K562 (cell line): ENCODE measurements around the gene APCDD1. TPM values are rescaled to one million over a fixed set of nuclear protein-coding genes. Genes with fewer than 3 reads are reported as not detected.

ENCODE experiments used
- ATAC-seq: fragments of 200-7000 bp; cut with Tn5 transposase; 3 replicates; pipeline ENCODE4 v1.9.1; 2020; ENCODE audit warnings: moderate library complexity
- BruUV-seq: library from RNA; stranded (reverse); fragments of 400-500 nt; replicated peaks from 2 replicates; lab custom pipeline; 2021; lab: Mats Ljungman, UMichigan
- CTCF ChIA-PET: fragments of 300-600 bp; formaldehyde crosslinking; extraction: SDS; loops from one replicate; lab custom pipeline; 2021; ENCODE audit warnings: low intra/inter-chr PET ratio; lab: Yijun Ruan, JAX
- POLR2A ChIA-PET: fragments of 300-600, 350-650 bp; sonication (Branson Sonifier 250); formaldehyde crosslinking; extraction: SDS; loops from one replicate; lab custom pipeline; 2021; ENCODE audit warnings: antibody characterized with exemption, inconsistent platforms; lab: Yijun Ruan, JAX
- DNase-seq, 4 experiments: peaks; one replicate each; pipeline versions ENCODE4 v3.0.0 to v3.0.0-alpha.2; 2011 to 2018; ENCODE audit warnings: low spot score in 3 of 4, mixed read lengths in 3 of 4; ENCODE audit errors: extremely low read depth in 1 of 4
- FAIRE-seq: peaks from 2 replicates; lab custom pipeline; 2011; peaks lifted over from hg19 to GRCh38; lab: Jason Lieb, UNC
- H2AFZ ChIP-seq: 2 replicates; pipeline ENCODE4 v1.6.0; 2011; ENCODE audit warnings: low read depth, low read length, control low read depth, inconsistent platforms
- H3K27ac ChIP-seq: fragments of 200-600 bp; 3 replicates; pipeline ENCODE4 v1.8.0; 2011; ENCODE audit warnings: low read depth, mild to moderate bottlenecking, control low read depth, inconsistent platforms, low read length, moderate library complexity, mixed read lengths; ENCODE audit errors: extremely low read depth
- H3K27me3 ChIP-seq, 2 experiments: fragments of 300-600 bp in 1 of 2; 2 replicates in 1 of 2; 3 replicates in 1 of 2; pipeline versions ENCODE4 v1.6.0 to v1.8.0; 2011; ENCODE audit warnings: inconsistent platforms in 2 of 2, low read length in 2 of 2, mild to moderate bottlenecking in 1 of 2, mixed read lengths in 1 of 2, moderate library complexity in 1 of 2; ENCODE audit not compliant: control insufficient read depth in 2 of 2, insufficient read depth in 2 of 2
- H3K36me3 ChIP-seq: fragments of 300-600 bp; 3 replicates; pipeline ENCODE4 v1.8.0; 2011; ENCODE audit warnings: mild to moderate bottlenecking, low read length, inconsistent platforms; ENCODE audit not compliant: control insufficient read depth, insufficient read depth
- H3K4me1 ChIP-seq, 2 experiments: fragments of 200-600 bp in 1 of 2; replicated peaks in 1 of 2; 2 replicates in 1 of 2; 3 replicates in 1 of 2; pipeline versions ENCODE4 v1.5.1 to v1.8.0; 2011; ENCODE audit warnings: inconsistent platforms in 2 of 2, low read length in 2 of 2, mild to moderate bottlenecking in 1 of 2, mixed read lengths in 1 of 2, moderate library complexity in 1 of 2; ENCODE audit not compliant: control insufficient read depth in 2 of 2, insufficient read depth in 2 of 2
- H3K4me2 ChIP-seq: 2 replicates; pipeline ENCODE4 v1.6.1; 2011; ENCODE audit warnings: low read length, control low read depth, inconsistent platforms, mixed read lengths; ENCODE audit not compliant: insufficient read depth
- H3K4me3 ChIP-seq: fragments of 200-600 bp; sonication (generic), shearing (Covaris generic); 2 replicates; pipeline ENCODE4 v1.5.1; 2016; ENCODE audit warnings: control low read depth, inconsistent platforms
- H3K79me2 ChIP-seq: fragments of 200-600 bp; 3 replicates; pipeline ENCODE4 v1.8.0; 2011; ENCODE audit warnings: low read length, inconsistent platforms; ENCODE audit not compliant: control insufficient read depth, insufficient read depth
- H3K9ac ChIP-seq, 2 experiments: 2 replicates each; pipeline versions ENCODE4 v1.6.0 to v1.6.1; 2011; ENCODE audit warnings: low read depth in 2 of 2, low read length in 2 of 2, control low read depth in 1 of 2, inconsistent platforms in 1 of 2, mild to moderate bottlenecking in 1 of 2, mixed read lengths in 1 of 2; ENCODE audit not compliant: insufficient read depth in 1 of 2
- H3K9me1 ChIP-seq: one replicate; pipeline ENCODE4 v1.6.0; 2011; ENCODE audit warnings: inconsistent platforms, mild to moderate bottlenecking, low read length, moderate library complexity; ENCODE audit not compliant: control insufficient read depth, insufficient read depth
- H3K9me3 ChIP-seq: replicated peaks from 2 replicates; pipeline ENCODE4 v1.5.1; 2011; ENCODE audit warnings: low read depth, low read length, inconsistent platforms; ENCODE audit not compliant: control insufficient read depth, insufficient read depth
- H4K20me1 ChIP-seq: replicated peaks from 2 replicates; pipeline ENCODE4 v1.6.1; 2011; ENCODE audit warnings: low read length, inconsistent platforms, mixed read lengths; ENCODE audit not compliant: control insufficient read depth, insufficient read depth
- ASH1L ChIP-seq: fragments of 450-650 bp; IDR thresholded peaks from 2 replicates; pipeline ENCODE4 v1.6.1; 2018; ENCODE audit warnings: borderline replicate concordance, mild to moderate bottlenecking, low read depth; ENCODE audit not compliant: partially characterized antibody
- CBX1 ChIP-seq: sonication (generic); IDR thresholded peaks from 2 replicates; pipeline ENCODE4 v1.6.1; 2016; ENCODE audit warnings: antibody characterized with exemption, low read depth, mild to moderate bottlenecking
- CBX3 ChIP-seq, 2 experiments: IDR thresholded peaks; 1 replicate in 1 of 2; 2 replicates in 1 of 2; pipeline ENCODE4 v1.6.1; 2012; ENCODE audit warnings: inconsistent platforms in 2 of 2, low read length in 2 of 2, borderline replicate concordance in 1 of 2, control low read depth in 1 of 2
- FOXM1 ChIP-seq, 2 experiments: fragments of 450-650 bp in 1 of 2; sonication (generic) in 1 of 2; formaldehyde crosslinking in 1 of 2; IDR thresholded peaks; 2 replicates each; pipeline versions ENCODE4 v1.6.1 to v1.9.0; 2017 to 2022; ENCODE audit warnings: low read depth in 2 of 2, mild to moderate bottlenecking in 2 of 2, missing genetic modification reagents in 1 of 2, moderate library complexity in 1 of 2
- NCOA1 ChIP-seq: fragments of 450-650 bp; IDR thresholded peaks from 2 replicates; pipeline ENCODE4 v1.6.1; 2016; ENCODE audit warnings: low read depth
- NR1H2 ChIP-seq: sonication (generic); formaldehyde crosslinking; IDR thresholded peaks from 2 replicates; pipeline ENCODE4 v1.4.0; 2020; ENCODE audit warnings: mild to moderate bottlenecking, missing genetic modification reagents
- SPI1 ChIP-seq: IDR thresholded peaks from 2 replicates; pipeline ENCODE4 v1.6.1; 2011; ENCODE audit warnings: low read depth, low read length, control low read depth, borderline replicate concordance
- TCF7L2 ChIP-seq: fragments of 150-350 bp; IDR thresholded peaks from 2 replicates; pipeline ENCODE4 v1.6.1; 2016; ENCODE audit warnings: low read depth, mild to moderate bottlenecking, low read length, moderate library complexity
- ZBTB34 ChIP-seq: fragments of 250-450 bp; sonication (Bioruptor Pico); IDR thresholded peaks from 2 replicates; pipeline ENCODE4 v1.8.0; 2021; ENCODE audit warnings: mild to moderate bottlenecking, moderate library complexity
- ZFX ChIP-seq: sonication (generic); formaldehyde crosslinking; IDR thresholded peaks from 2 replicates; pipeline ENCODE4 v1.8.0; 2022; ENCODE audit warnings: mild to moderate bottlenecking, missing genetic modification reagents, moderate library complexity
- ZNF121 ChIP-seq: sonication (generic); formaldehyde crosslinking; conservative IDR thresholded peaks from 2 replicates; pipeline ENCODE4 v1.8.0; 2022; ENCODE audit warnings: missing genetic modification reagents
- ZNF140 ChIP-seq: fragments of 250-450 bp; sonication (Bioruptor Pico); IDR thresholded peaks from 2 replicates; pipeline ENCODE4 v1.8.0; 2021; ENCODE audit warnings: moderate library complexity, mild to moderate bottlenecking, inconsistent platforms
- ZNF24 ChIP-seq: fragments of 450-650 bp; IDR thresholded peaks from 2 replicates; pipeline ENCODE4 v1.6.1; 2016
- ZNF354B ChIP-seq: fragments of 250-450 bp; sonication (Bioruptor Pico); IDR thresholded peaks from 2 replicates; pipeline ENCODE4 v1.4.0; 2020
- ZNF589 ChIP-seq: fragments of 200-800 bp; sonication (Bioruptor generic); IDR thresholded peaks from 2 replicates; pipeline ENCODE4 v1.6.1; 2016; ENCODE audit warnings: low read depth, missing genetic modification characterization, missing compliant biosample characterization
- WGBS: fragments of 100-300 bp; shearing (Covaris generic); methylation state at CpG from one replicate; pipeline ENCODE4 v1.1.6; 2016; ENCODE audit warnings: low coverage, mixed read lengths; ENCODE audit not compliant: insufficient coverage; ENCODE audit errors: missing lambda C conversion rate; 5-methylcytosine and 5-hydroxymethylcytosine counted together
- in situ Hi-C: fragments of 300-500 bp; cut with MboI; formaldehyde crosslinking; loops from 4 replicates; pipeline ENCODE4 v1.15.0; 2018; ENCODE audit warnings: inconsistent platforms, mixed read lengths
- intact Hi-C: fragments of 100-400 bp; cut with micrococcal nuclease; formaldehyde crosslinking; loops from 2 replicates; pipeline ENCODE4 v1.14.2; 2022
- polyA plus RNA-seq, 8 experiments: library from polyadenylated mRNA; depleted of rRNA in 4 of 8; stranded (reverse) in 5 of 8; unstranded in 3 of 8; fragments of >200 nt; fragmentation: Nextera tagmentation in 2 of 8; fragmentation: Illumina TruSeq in 1 of 8; extraction: Ambion mirVana in 2 of 8; extraction: Trizol in 1 of 8; gene quantifications; 2 replicates each; pipeline versions ENCODE4 v1.2.1 to v1.2.3, GENCODE V29; 2011 to 2014; ENCODE audit warnings: inconsistent platforms in 1 of 8, missing spikeins in 1 of 8
- total RNA-seq, 7 experiments: library from RNA; depleted of rRNA in 6 of 7; stranded (reverse); fragments of >200 nt in 6 of 7; fragmentation: Illumina TruSeq in 2 of 7; extraction: Trizol in 2 of 7; gene quantifications; 2 replicates each; pipeline versions ENCODE4 v1.2.1 to v1.2.3, GENCODE V29; 2011 to 2021; ENCODE audit warnings: low replicate concordance in 1 of 7
- TF ChIP-seq, protein P1 (sequence below), 2 experiments: fragments of 450-650 bp; IDR thresholded peaks; 2 replicates each; pipeline ENCODE4 v1.6.1; 2018; ENCODE audit warnings: mild to moderate bottlenecking in 2 of 2, low read depth in 1 of 2; ENCODE audit not compliant: partially characterized antibody in 2 of 2
- TF ChIP-seq, protein P2 (sequence below): sonication (generic); formaldehyde crosslinking; IDR thresholded peaks from 2 replicates; pipeline ENCODE4 v1.8.0; 2022; ENCODE audit warnings: mild to moderate bottlenecking, missing genetic modification reagents

Gene APCDD1
- total and polyA plus RNA-seq, 9 of the 15 experiments (the other 6 are each of a cell fraction or from before 2014, with no cell fraction given): 0.07 TPM; not detected in 8

DNA sequence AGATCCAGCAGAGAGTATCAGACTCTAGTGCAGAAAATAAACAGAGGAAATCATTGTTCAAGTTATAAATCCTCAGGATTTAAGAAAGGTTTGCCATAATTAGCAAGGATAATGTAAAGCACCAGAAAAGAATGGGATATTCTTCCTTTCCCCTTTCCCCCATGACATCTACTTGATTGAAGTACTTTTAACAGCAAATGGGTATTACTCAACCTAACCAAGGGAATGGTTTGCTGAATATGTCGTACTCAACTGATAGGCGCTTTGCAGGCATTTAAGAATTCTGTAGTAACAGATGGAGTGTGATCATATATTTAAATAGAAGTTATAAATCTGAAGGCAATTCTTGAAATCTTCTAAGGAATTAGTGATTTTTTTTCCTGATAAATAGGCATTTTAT is 2.7 kb downstream of the APCDD1 start (continued):
- no peak for TF ChIP-seq ZNF140 (CRISPR knock-in tag)

- Histone ChIP-seq H3K27ac (no peak overlapping the region), H3K9me3 (no peaks in the 10 kb centered on the region), H3K4me3 (no peak overlapping the region), H3K9ac (no peak overlapping the region), H3K27me3 (peaks cover 15 to 33% of the 10 kb centered on the region in 2 experiments; a peak in 4 of 5 replicates), H3K4me2 (no peak overlapping the region), H3K4me1 (peaks cover 0 to 4% of the 10 kb centered on the region in 2 experiments; a peak in 1 of 5 replicates), H4K20me1 (no peaks in the 10 kb centered on the region), H3K36me3 (no peaks in the 10 kb centered on the region), H3K79me2 (no peaks in the 10 kb centered on the region), H2AFZ (no peak overlapping the region), H3K9me1 (no peaks in the 10 kb centered on the region)
- 0% methylated on average over 2 of the region's 2 CpGs for WGBS
- in situ Hi-C loops (no loop called here), intact Hi-C loops (no loop called here)
- ChIA-PET POLR2A (no interaction called here), CTCF (no interaction called here)
- no peak for DNase-seq
- no peak for FAIRE-seq
- no peak for ATAC-seq
- BruUV-seq: no TSS peak
- TF ChIP-seq ASH1L: no peak
- TF ChIP-seq, protein P1, sequence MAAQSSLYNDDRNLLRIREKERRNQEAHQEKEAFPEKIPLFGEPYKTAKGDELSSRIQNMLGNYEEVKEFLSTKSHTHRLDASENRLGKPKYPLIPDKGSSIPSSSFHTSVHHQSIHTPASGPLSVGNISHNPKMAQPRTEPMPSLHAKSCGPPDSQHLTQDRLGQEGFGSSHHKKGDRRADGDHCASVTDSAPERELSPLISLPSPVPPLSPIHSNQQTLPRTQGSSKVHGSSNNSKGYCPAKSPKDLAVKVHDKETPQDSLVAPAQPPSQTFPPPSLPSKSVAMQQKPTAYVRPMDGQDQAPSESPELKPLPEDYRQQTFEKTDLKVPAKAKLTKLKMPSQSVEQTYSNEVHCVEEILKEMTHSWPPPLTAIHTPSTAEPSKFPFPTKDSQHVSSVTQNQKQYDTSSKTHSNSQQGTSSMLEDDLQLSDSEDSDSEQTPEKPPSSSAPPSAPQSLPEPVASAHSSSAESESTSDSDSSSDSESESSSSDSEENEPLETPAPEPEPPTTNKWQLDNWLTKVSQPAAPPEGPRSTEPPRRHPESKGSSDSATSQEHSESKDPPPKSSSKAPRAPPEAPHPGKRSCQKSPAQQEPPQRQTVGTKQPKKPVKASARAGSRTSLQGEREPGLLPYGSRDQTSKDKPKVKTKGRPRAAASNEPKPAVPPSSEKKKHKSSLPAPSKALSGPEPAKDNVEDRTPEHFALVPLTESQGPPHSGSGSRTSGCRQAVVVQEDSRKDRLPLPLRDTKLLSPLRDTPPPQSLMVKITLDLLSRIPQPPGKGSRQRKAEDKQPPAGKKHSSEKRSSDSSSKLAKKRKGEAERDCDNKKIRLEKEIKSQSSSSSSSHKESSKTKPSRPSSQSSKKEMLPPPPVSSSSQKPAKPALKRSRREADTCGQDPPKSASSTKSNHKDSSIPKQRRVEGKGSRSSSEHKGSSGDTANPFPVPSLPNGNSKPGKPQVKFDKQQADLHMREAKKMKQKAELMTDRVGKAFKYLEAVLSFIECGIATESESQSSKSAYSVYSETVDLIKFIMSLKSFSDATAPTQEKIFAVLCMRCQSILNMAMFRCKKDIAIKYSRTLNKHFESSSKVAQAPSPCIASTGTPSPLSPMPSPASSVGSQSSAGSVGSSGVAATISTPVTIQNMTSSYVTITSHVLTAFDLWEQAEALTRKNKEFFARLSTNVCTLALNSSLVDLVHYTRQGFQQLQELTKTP (IDR thresholded peaks at IDR 0.05; ENCODE audit: low read depth in 1 of 2, partially characterized antibody in 2 of 2): no peak
- TF ChIP-seq ZNF24: no peak
- no peak for TF ChIP-seq NCOA1
- no peak for TF ChIP-seq TCF7L2
- no peak for TF ChIP-seq ZNF354B (CRISPR knock-in tag)
- TF ChIP-seq SPI1: no peak
- TF ChIP-seq, protein P2, sequence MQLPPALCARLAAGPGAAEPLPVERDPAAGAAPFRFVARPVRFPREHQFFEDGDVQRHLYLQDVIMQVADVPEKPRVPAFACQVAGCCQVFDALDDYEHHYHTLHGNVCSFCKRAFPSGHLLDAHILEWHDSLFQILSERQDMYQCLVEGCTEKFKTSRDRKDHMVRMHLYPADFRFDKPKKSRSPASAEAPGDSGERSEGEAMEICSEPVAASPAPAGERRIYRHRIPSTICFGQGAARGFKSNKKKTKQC (CRISPR knock-in tag): no peak
- TF ChIP-seq ZFX (CRISPR knock-in tag): no peak
- no peak for TF ChIP-seq FOXM1 (IDR thresholded peaks at IDR 0.05; ENCODE audit: low read depth)
- TF ChIP-seq FOXM1 (CRISPR knock-in tag; IDR thresholded peaks at IDR 0.05; ENCODE audit: low read depth): no peak
- no peak for TF ChIP-seq ZNF589 (CRISPR knock-in tag)
- TF ChIP-seq ZBTB34 (CRISPR knock-in tag): no peak
- TF ChIP-seq NR1H2 (CRISPR knock-in tag): no peak
- no peak for TF ChIP-seq ZNF121 (CRISPR knock-in tag)
- TF ChIP-seq CBX1: no peak
- no peak for TF ChIP-seq CBX3 (IDR thresholded peaks at IDR 0.05; ENCODE audit: borderline replicate concordance in 1 of 2, low read length in 2 of 2)
Observed at GRCh38 chr18:10457767-10458166, 3.3 kb downstream of the APCDD1 start.
